ENCODE results near the gene TMEM184B.
"Not testable (repeated sequence)": the region's sequence is repeated elsewhere in the genome, so short reads cannot be mapped to it uniquely, and the experiment has no call there.

The TMEM184B gene

GRCh38 chr22:38246046-38246658, 26.7 kb downstream of the TMEM184B start:
- DNase-seq: no peak

DNA sequence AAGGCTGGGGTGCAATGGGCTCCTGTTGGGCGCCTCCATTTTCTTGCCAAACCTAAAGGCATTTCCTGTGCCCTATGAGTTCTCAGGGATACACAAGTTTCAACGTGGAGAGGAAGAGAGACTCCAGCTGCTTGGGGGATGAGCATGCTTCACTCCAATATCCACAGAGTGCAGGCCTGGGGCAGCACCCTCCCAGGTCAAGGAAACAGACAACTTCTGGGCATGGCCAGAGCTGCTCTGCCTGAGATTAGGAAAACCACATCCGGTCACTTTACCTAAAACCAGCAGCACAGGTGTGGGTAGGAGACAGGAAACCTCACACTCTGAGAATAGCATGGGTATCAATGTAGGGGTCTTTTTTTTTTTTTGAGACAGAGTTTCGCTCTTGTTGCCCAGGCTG, 28.7 kb downstream of the TMEM184B start:
- no peak for DNase-seq

DNA sequence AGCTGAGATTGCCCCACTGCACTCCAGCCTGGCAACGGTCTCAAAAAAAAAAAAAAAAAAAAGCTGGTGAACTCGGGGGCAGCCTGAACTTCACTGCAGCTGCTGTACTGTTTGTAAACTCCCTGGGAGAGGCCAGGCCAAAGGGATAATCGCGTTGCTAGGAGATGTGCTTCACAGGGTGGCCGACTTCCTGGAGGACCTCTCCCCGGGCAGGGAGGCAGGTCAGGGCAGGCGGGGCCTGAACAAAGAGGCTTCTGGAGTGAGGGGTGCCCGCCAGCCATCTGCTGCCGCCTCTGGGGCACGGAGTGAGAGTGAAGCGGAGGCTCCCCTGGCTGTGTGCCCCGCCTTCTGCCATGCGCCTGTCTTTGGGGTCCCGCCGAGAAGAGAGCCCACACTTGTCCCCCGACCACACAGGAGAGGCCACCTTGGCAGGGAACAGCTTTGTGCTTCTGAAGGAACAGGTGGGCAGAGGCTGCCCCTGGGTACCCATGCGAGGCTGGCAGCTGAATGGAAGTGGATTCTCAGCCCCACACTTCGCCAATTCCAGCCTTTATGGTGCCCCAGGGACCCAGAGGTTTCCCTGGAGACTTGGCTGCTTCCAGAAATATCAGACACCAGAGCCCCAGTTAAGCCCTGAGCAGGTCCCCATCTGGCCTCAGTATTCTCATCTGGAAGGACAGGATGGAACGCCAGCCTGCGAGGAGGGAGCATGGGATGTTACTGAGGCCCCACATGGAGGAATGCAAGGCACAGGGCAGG, 29.6 kb downstream of the TMEM184B start:
- DNase-seq: peak; percentile 77

GRCh38 chr22:38240734-38241252, 32.0 kb downstream of the TMEM184B start:
- no peak for DNase-seq

- DNase-seq: no peak
Measured at GRCh38 chr22:38239101-38239761, 33.6 kb downstream of the TMEM184B start.

- no peak for DNase-seq
Measured at GRCh38 chr22:38238519-38239071, 34.2 kb downstream of the TMEM184B start.

DNA sequence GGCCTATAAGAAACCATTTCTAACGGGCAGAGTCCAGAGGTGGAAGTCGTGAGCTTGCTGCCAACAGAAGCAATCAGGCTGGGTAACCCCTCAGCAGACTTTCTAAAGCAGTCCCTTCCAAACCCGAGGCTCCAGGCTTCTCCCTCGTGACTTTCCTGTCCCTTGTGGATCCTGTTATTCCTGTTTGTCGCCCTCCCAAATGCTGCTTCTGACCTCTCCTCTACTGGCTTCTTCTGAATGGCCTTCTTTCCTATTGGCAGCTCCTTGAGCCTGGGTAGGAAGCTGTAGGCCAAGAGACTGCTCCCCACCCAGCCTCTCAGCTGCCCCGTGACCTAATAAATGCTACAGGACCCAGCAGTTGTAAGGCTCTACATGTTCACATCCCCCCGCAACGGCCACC, 36.0 kb downstream of the TMEM184B start:
- no peak for DNase-seq

GRCh38 chr22:38235240-38235850, 37.5 kb downstream of the TMEM184B start:
- DNase-seq: no peak

GRCh38 chr22:38233856-38234255, 39.0 kb downstream of the TMEM184B start:
- not testable (repeated sequence) for DNase-seq

GRCh38 chr22:38233427-38233826, 39.4 kb downstream of the TMEM184B start:
- DNase-seq: no peak

- no peak for DNase-seq
Measured at GRCh38 chr22:38232196-38232595, 40.6 kb downstream of the TMEM184B start.

- no peak for DNase-seq
Measured at GRCh38 chr22:38230916-38231315, 41.9 kb downstream of the TMEM184B start.

- no peak for DNase-seq
Measured at GRCh38 chr22:38230108-38230825, 42.5 kb downstream of the TMEM184B start.

GRCh38 chr22:38228873-38229740, 43.7 kb downstream of the TMEM184B start:
- DNase-seq: no peak

DNA sequence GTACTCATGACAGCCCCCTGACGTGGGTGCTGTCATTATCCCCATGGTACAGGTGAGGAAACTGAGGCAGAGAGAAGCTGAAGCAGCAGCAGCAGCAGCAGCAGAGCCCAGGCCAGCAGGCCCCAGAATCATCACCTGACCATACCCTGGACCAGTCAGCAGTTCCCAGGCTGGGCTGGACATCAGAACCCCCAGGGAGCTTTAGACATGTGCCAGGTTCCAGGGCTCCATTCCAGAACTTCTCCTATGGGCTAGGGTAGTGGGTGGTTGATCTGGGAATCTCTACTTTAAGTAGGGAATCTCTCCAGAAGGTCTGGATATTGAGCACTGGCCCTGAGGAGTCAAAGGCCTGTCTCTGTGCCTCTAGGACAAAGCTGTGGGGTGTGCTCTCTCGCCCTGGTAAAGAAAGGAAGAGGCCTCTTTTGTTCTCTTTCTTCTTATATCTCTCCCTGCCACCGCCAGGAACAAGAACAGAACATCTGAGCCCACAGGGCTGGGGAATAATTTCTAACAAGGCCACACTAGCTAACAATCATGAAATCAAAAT, 44.4 kb downstream of the TMEM184B start:
- DNase-seq: no peak

GRCh38 chr22:38226853-38227649, 45.8 kb downstream of the TMEM184B start:
- no peak for DNase-seq

DNA sequence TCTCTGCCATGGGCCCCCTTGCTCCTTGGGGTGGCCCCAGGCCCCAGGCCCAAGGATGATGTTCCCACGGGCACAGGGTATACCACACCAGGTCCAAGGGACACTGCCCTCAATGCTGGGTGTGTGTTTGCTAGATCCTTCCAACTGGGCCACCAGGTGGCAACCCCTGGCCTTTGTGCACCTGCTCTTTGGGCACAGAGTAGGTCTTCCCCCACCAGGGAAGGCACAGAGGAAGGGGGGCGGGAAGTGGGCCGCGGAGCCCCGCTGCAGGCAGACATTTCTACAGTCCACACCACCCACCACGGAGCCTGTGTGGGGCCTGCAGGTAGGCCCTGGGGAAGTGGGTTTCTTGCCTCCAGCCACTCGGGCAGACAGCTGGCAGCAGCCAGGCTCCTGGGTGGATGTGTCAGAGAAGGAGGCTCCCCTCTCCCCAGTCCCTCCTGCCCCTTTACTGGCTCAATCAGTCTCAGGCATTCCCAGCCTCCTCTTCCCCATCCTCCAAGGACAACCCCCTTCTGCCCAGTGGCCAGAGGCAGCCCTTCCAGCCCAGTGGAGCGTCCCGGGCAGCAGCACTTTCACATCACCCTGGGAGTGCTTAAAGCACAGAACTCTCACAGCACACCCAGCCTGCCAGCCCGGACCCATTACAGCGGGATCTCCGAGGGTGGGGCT, 49.4 kb downstream of the TMEM184B start:
- DNase-seq: no peak

GRCh38 chr22:38222797-38223119, 50.1 kb downstream of the TMEM184B start:
- DNase-seq: no peak

- no peak for DNase-seq
Measured at GRCh38 chr22:38221908-38222796, 50.7 kb downstream of the TMEM184B start.

Measured in NCI-H774 (cell line).